ENCODE measurements around the gene ZSCAN22. TPM values are rescaled to one million over a fixed set of nuclear protein-coding genes. Genes with fewer than 3 reads are reported as not detected.

The ZSCAN22 gene
- total and polyA plus RNA-seq, 2 of the 13 experiments (the other 11 are each of a cell fraction or from before 2014, with no cell fraction given), result 2.5 to 3.5 TPM

GRCh38 chr19:58352760-58353671 is 26.2 kb downstream of the ZSCAN22 start, which contains the start of gene A1BG (continued):
- TF ChIP-seq FOXP4 (CRISPR knock-in tag; IDR thresholded peaks at IDR 0.05) (peak; percentile 52; the same call in 1 of the 2 replicates), ZSCAN25 (CRISPR knock-in tag; IDR thresholded peaks at IDR 0.05) (peak; percentile 98), RXRA (CRISPR knock-in tag; IDR thresholded peaks at IDR 0.05) (peak; percentile 96), POLR2G (IDR thresholded peaks at IDR 0.05; ENCODE audit: low read depth, low read length) (peak; percentile 45; the same call in 1 of the 2 replicates), HDAC2 (CRISPR knock-in tag; IDR thresholded peaks at IDR 0.05) (peak; percentile 15; the same call in 1 of the 2 replicates), CREM (IDR thresholded peaks at IDR 0.05) (peak; percentile 42; the same call in 1 of the 2 replicates), CREM (CRISPR knock-in tag; IDR thresholded peaks at IDR 0.05) (no peak), MATR3 (CRISPR knock-in tag; IDR thresholded peaks at IDR 0.05) (no peak), ZNF576 (CRISPR knock-in tag; IDR thresholded peaks at IDR 0.05) (no peak), TCF7 (IDR thresholded peaks at IDR 0.05; ENCODE audit: low read depth) (peak; percentile 41; the same call in 1 of the 2 replicates), ZNF563 (CRISPR knock-in tag; IDR thresholded peaks at IDR 0.05) (0 out of 2 replicates have a peak, but pooled peaks have one; percentile 10), NR2F6 (IDR thresholded peaks at IDR 0.05) (peak; percentile 94), NR2F6 (CRISPR knock-in tag; IDR thresholded peaks at IDR 0.05) (peak; percentile 95)
